NCI-H2227 (cell line): ENCODE data around the gene HNF4A.

Experiments used
- DNase-seq: peaks from one replicate; lab custom pipeline; 2025; ENCODE audit not compliant: unreplicated experiment; lab: John Stamatoyannopoulos, UW

Gene HNF4A

GRCh38 chr20:44405257-44405656, 49.8 kb downstream of the HNF4A start:
- DNase-seq, result no peak

GRCh38 chr20:44405785-44406571, 50.5 kb downstream of the HNF4A start:
- no peak for DNase-seq

DNA sequence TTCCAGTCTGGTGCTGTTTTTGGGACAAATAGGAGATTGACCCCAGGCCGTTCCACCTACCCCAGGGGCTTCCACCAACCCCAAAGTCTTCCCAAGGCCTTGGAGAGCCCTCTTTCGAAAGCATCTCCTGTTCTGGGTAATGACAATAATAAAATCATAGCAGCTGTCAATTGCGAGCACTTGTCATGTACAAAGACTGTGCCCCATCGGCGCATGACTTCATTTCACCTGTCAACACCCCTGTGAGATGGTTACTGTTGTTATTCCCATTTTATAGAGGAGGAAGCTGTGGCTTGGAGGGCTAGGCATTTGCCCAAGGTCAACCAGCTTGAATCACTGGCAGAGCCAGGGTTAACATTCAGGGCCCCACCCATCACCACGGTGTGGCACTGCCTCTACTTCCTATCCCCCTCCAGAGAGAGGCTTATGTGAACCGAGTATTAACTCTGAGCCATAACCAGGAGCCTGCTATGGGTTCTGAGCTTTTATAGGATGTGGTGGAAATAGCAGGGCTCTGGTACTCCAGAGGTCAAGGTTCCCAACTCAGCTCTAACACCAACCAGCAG, 51.2 kb downstream of the HNF4A start:
- no peak for DNase-seq

DNA sequence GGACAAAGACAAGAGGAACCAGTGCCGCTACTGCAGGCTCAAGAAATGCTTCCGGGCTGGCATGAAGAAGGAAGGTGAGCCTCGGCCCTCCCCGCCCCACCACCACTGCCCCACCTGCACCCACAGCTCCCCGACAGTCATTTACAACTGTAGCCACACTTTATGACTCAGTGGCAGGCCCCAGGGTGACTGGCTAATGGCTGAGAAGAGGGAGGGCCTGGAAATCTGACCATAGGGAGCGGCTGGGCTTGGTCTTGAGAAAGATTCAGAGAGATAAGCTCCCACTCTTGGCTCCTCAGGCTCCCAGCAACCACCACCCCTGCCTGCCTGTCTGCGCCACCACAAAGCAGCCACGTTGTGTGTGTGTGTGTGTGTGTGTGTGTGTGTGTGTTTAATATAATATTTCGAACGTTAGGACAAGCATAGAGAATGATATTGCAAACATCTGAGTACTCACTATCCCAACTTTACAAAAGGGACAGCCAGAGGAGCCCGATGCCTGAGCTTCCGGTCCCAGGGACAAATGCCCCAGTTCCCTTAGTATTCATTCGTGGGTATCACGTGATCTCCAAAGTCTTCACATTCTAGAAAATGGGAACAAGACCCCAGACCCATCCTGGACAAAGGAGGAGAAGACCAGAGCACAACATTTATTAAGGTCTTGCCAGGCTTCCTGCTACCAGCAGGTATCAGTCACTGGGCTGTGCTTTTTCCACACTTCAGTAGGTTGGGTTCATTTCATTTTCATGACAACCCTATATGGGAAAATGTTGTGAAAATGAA, 52.1 kb downstream of the HNF4A start:
- no peak for DNase-seq

GRCh38 chr20:44409132-44409600, 53.7 kb downstream of the HNF4A start:
- DNase-seq, result no peak

DNA sequence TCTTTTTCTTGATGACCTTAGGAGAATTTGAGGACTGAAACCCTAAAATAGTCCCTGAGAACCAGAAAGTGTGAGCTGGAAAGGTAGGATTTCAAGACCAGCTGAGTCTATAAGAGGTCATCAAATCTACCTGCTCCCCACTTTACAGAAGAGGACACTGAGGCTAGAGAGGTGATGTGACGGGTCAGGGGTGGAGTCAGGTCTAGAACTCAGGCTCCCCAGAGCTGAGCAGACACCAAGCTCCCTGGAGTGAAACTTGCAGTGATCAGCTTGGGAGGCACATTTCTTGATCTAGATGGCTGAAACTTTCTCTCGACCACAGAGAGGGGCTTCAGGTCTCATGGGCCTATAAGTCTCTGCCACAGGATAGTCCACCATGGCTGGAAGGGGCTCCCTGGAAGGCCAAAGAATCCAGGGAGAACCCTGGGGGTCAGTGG, 55.1 kb downstream of the HNF4A start:
- DNase-seq, result no peak

GRCh38 chr20:44411020-44411756, 55.7 kb downstream of the HNF4A start:
- DNase-seq, result no peak

DNA sequence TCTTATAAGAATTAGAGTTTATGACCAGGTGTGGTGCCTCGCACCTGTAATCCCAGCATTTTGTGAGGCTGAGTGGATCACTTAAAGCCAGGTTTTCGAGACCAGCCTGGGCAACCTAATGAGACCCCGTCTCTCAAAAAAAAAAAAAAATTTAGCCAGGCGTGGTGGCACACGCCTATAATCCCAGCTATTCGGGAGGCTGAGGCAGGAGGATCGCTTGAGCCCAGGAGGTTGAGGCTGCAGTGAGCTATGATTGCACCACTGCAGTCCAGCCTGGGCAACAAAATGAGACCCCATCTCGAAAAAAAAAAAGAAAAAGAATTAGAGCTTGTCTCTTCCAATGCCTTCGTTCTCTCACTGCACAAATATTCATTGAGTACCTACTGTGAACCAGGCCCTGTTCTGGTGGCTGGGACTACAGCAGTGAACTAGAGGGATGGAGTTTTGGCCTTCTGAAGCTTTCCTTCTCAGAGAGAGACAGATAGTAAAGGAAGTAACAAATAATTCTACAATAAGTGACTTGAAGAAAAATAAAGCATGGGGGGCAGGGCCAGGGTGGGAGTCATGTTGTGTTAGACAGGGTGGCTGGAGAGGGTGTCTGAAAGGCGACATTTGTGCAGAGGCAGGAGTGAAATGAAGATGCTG, 56.4 kb downstream of the HNF4A start:
- no peak for DNase-seq

- DNase-seq, result no peak
These were observed 57.1 kb downstream of the HNF4A start for GRCh38 chr20:44412402-44413144.

- no peak for DNase-seq
These were observed 58.3 kb downstream of the HNF4A start for GRCh38 chr20:44413575-44414345.

DNA sequence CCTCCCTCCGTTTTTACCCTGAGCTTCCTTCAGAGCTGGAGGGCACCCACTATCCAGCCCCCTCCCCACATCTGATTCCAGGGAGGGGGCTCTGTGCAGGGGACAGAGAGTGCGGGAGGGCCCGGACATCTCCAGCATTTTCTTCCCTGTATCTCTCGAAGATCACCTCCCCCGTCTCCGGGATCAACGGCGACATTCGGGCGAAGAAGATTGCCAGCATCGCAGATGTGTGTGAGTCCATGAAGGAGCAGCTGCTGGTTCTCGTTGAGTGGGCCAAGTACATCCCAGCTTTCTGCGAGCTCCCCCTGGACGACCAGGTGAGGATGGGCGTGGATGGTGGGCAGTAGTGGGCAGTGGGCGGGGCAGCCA, 58.8 kb downstream of the HNF4A start:
- DNase-seq, result no peak

DNA sequence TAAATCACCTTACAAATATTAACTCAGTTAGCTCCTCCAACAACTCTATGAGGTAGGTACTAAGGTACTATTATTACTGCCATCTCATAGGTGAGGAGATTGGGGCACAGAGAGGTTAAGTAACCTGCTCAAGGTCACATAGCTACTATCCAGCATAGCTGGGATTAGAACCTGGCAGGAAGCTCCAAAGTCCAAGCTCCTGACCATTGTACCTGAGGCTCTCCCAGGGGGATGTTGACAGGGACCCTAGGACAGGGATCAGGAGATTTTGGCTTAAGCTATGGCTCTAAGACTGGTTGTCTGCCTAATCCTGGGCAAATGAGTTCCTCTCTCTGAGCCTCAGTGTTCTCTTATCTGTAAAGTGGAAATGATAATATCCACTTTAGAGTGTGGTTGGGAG, 59.3 kb downstream of the HNF4A start:
- no peak for DNase-seq

DNA sequence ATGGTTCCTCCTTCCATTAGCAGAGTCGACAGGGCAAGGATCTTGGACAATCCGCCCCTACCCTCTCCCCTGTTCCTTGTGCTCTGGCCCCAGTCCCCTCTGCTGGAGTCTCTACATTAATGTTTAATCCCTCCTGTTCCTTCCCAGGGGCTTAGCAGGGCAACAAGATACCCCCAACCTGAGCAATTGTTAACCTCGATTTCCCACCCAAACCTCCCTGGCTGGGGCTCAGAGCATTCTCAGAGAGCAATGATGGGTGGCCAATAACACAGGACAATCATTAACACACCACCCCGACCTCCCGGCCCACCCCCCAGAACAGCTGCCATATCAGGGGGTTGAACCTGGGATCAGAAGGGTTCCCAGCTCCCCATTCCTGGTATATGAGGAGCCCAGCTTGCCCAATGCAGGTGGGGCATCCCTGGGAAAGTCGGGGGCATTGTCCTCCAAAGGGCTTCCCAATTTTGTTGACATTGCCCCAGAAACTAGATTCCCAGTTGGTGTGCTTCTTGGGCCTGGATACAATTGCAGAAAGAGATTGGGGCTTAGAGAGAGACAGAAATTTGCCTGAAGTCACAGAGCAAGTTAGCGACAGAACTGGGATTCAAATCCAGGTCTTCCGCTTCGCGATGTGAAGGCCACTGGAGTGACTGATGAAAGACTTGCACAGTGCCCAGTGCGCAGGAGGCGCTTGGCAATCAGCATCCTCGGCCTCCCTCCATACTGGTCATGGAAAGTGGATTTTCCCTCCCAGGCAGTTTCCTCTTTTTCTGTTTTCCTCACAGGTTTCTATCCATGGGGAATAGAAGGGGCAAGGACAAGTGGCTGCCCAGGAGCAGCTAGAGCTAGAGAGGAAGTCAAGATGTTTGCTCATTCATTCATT, 60.6 kb downstream of the HNF4A start:
- no peak for DNase-seq

GRCh38 chr20:44418069-44418905, 62.8 kb downstream of the HNF4A start:
- no peak for DNase-seq

- no peak for DNase-seq
These were observed 63.8 kb downstream of the HNF4A start for GRCh38 chr20:44419131-44419844.

DNA sequence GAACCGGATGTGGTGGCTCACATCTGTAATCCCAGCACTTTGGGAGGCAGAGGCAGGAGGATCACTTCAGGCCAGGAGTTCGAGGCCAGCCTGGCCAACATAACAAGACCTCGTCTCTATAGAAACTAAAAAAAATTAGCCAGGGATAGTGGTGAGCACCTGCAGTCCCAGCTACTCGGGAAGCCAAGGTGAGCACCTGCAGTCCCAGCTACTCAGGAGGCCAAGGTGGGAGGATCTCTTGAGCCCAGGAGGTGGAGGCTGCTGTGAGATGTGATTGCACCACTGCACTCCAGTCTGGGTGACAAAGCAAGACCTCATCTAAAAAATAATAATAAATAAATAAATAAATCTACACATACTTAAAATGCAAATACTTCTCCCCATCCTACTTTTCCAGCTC, 65.0 kb downstream of the HNF4A start:
- DNase-seq, result no peak

- no peak for DNase-seq
These were observed 66.6 kb downstream of the HNF4A start for GRCh38 chr20:44422083-44422482.
